HepG2 (cell line): Measurements from ENCODE around the gene FUT4. TPM values are rescaled to one million over a fixed set of nuclear protein-coding genes. Genes with fewer than 3 reads are reported as not detected.

Source experiments
- ATAC-seq: fragments of 200-7000 bp; cut with Tn5 transposase; 3 replicates; pipeline ENCODE4 v1.9.1; 2020; ENCODE audit warnings: mild to moderate bottlenecking, moderate library complexity
- BruUV-seq: library from RNA; stranded (reverse); fragments of 400-500 nt; replicated peaks from 2 replicates; lab custom pipeline; 2021; lab: Mats Ljungman, UMichigan
- CTCF ChIA-PET: fragments of 300-600 bp; formaldehyde crosslinking; extraction: SDS; loops from one replicate; lab custom pipeline; 2021; ENCODE audit warnings: low total read pairs, inconsistent platforms, low intra/inter-chr PET ratio; lab: Yijun Ruan, JAX
- POLR2A ChIA-PET: fragments of 350-600 bp; sonication (Branson Sonifier 250); formaldehyde crosslinking; loops from one replicate; lab custom pipeline; 2020; ENCODE audit warnings: antibody characterized with exemption, inconsistent platforms; lab: Yijun Ruan, JAX
- DNase-seq: peaks from one replicate; pipeline ENCODE4 v3.0.0-alpha.2; 2015; ENCODE audit warnings: low spot score
- FAIRE-seq: peaks from 3 replicates; lab custom pipeline; 2011; peaks lifted over from hg19 to GRCh38; lab: Jason Lieb, UNC
- H2AFZ ChIP-seq: one replicate; pipeline ENCODE4 v1.6.1; 2011; ENCODE audit warnings: low read length, inconsistent platforms
- H3K27ac ChIP-seq: fragments of 300-600 bp; 3 replicates; pipeline ENCODE4 v1.8.0; 2011; ENCODE audit warnings: mixed run types, mild to moderate bottlenecking, mixed read lengths, low read length, inconsistent platforms; ENCODE audit not compliant: insufficient read depth; ENCODE audit errors: extremely low read length
- H3K27me3 ChIP-seq, 2 experiments: fragments of 200-600 bp in 1 of 2; 2 replicates in 1 of 2; 3 replicates in 1 of 2; pipeline versions ENCODE4 v1.6.0 to v1.8.0; 2011; ENCODE audit warnings: low read length in 2 of 2, mild to moderate bottlenecking in 2 of 2, moderate library complexity in 2 of 2, inconsistent platforms in 1 of 2; ENCODE audit not compliant: insufficient read depth in 2 of 2, control insufficient read depth in 1 of 2
- H3K36me3 ChIP-seq, 2 experiments: fragments of 200-600 bp in 1 of 2; replicated peaks in 1 of 2; 2 replicates in 1 of 2; 3 replicates in 1 of 2; pipeline versions ENCODE4 v1.5.1 to v1.8.0; 2011; ENCODE audit warnings: low read length in 2 of 2, inconsistent platforms in 1 of 2; ENCODE audit not compliant: insufficient read depth in 2 of 2, control insufficient read depth in 1 of 2
- H3K4me1 ChIP-seq: 2 replicates; pipeline ENCODE4 v1.5.1; 2012; ENCODE audit warnings: low read length, inconsistent platforms; ENCODE audit not compliant: insufficient read depth
- H3K4me2 ChIP-seq: 2 replicates; pipeline ENCODE4 v1.6.0; 2011; ENCODE audit warnings: low read depth, low read length, inconsistent platforms
- H3K4me3 ChIP-seq, 3 experiments: fragments of 200-600 bp in 1 of 3; sonication (generic), shearing (Covaris generic) in 1 of 3; replicated peaks in 1 of 3; 2 replicates each; pipeline ENCODE4 v1.5.1; 2011 to 2016; ENCODE audit warnings: low read length in 3 of 3, inconsistent platforms in 2 of 3, low read depth in 2 of 3, mild to moderate bottlenecking in 2 of 3, control low read depth in 1 of 3, mixed read lengths in 1 of 3; ENCODE audit not compliant: insufficient read depth in 1 of 3
- H3K79me2 ChIP-seq: one replicate; pipeline ENCODE4 v1.6.1; 2011; ENCODE audit warnings: low read length, inconsistent platforms; ENCODE audit not compliant: insufficient read depth
- H3K9ac ChIP-seq: 2 replicates; pipeline ENCODE4 v1.6.0; 2011; ENCODE audit warnings: mild to moderate bottlenecking, low read depth, low read length, inconsistent platforms; ENCODE audit not compliant: insufficient read depth
- H3K9me3 ChIP-seq: 2 replicates; pipeline ENCODE4 v1.5.1; 2012; ENCODE audit warnings: mild to moderate bottlenecking, low read length
- H4K20me1 ChIP-seq: 2 replicates; pipeline ENCODE4 v1.6.0; 2011; ENCODE audit warnings: inconsistent platforms, mild to moderate bottlenecking, low read length, moderate library complexity; ENCODE audit not compliant: insufficient read depth
- SIN3A ChIP-seq: IDR thresholded peaks from 2 replicates; pipeline ENCODE4 v1.6.1; 2011; ENCODE audit warnings: low read depth, mild to moderate bottlenecking, control low read depth, low read length, borderline replicate concordance
- STAG1 ChIP-seq: sonication (generic); formaldehyde crosslinking; IDR thresholded peaks from 2 replicates; pipeline ENCODE4 v1.4.0; 2020; ENCODE audit warnings: missing genetic modification reagents
- ZNF660 ChIP-seq: sonication (generic); formaldehyde crosslinking; IDR thresholded peaks from 2 replicates; pipeline ENCODE4 v1.5.1; 2020; ENCODE audit warnings: mild to moderate bottlenecking, low read depth, missing genetic modification reagents, borderline replicate concordance
- ZNF761 ChIP-seq: sonication (generic); formaldehyde crosslinking; conservative IDR thresholded peaks from 2 replicates; pipeline ENCODE4 v1.4.0; 2020; ENCODE audit warnings: mild to moderate bottlenecking, missing genetic modification reagents
- WGBS: methylation state at CpG from one replicate; pipeline ENCODE4 v1.1.6; 2017; ENCODE audit warnings: low lambda C conversion rate; 5-methylcytosine and 5-hydroxymethylcytosine counted together
- in situ Hi-C: cut with HindIII; loops from 2 replicates; pipeline ENCODE4 v1.10.0; 2017; ENCODE audit warnings: low pct_unique_long_range_greater_than_20kb; ENCODE audit not compliant: extremely low pct_ligation_motif_present
- intact Hi-C: fragments of 100-400 bp; cut with micrococcal nuclease; formaldehyde crosslinking; loops from one replicate; pipeline ENCODE4 v1.10.0; 2022; ENCODE audit not compliant: unreplicated experiment
- polyA plus RNA-seq, 8 experiments: library from polyadenylated mRNA; depleted of rRNA in 3 of 8; stranded (reverse) in 7 of 8; unstranded in 1 of 8; fragments of >200 nt; fragmentation: Illumina TruSeq in 4 of 8; extraction: Trizol in 4 of 8; gene quantifications; 2 replicates each; pipeline versions ENCODE4 v1.2.1 to v1.2.3, GENCODE V29; 2011 to 2016; ENCODE audit warnings: low read depth in 4 of 8, missing spikeins in 1 of 8, mixed read lengths in 1 of 8; ENCODE audit not compliant: insufficient read depth in 1 of 8
- total RNA-seq, 5 experiments: library from RNA; depleted of rRNA; stranded (reverse); fragments of >200 nt; fragmentation: Illumina TruSeq; extraction: Trizol; gene quantifications; 2 replicates each; pipeline ENCODE4 v1.2.3, GENCODE V29; 2016; ENCODE audit warnings: low read depth in 1 of 5
- TF ChIP-seq, protein P1 (sequence below): sonication (generic); formaldehyde crosslinking; IDR thresholded peaks from 2 replicates; pipeline ENCODE4 v1.5.0; 2020; ENCODE audit warnings: mild to moderate bottlenecking, missing genetic modification reagents, moderate library complexity
- TF ChIP-seq, protein P2 (sequence below): sonication (generic); formaldehyde crosslinking; IDR thresholded peaks from 2 replicates; pipeline ENCODE4 v1.4.0; 2020; ENCODE audit warnings: missing genetic modification reagents
- TF ChIP-seq, protein P3 (sequence below): IDR thresholded peaks from 2 replicates; pipeline ENCODE4 v1.6.1; 2012; ENCODE audit warnings: low read depth, low read length, improper control_type of control experiment

Gene FUT4
- total and polyA plus RNA-seq, 2 of the 13 experiments (the other 11 are each of a cell fraction or from before 2014, with no cell fraction given), result 0.28 to 0.60 TPM

DNA sequence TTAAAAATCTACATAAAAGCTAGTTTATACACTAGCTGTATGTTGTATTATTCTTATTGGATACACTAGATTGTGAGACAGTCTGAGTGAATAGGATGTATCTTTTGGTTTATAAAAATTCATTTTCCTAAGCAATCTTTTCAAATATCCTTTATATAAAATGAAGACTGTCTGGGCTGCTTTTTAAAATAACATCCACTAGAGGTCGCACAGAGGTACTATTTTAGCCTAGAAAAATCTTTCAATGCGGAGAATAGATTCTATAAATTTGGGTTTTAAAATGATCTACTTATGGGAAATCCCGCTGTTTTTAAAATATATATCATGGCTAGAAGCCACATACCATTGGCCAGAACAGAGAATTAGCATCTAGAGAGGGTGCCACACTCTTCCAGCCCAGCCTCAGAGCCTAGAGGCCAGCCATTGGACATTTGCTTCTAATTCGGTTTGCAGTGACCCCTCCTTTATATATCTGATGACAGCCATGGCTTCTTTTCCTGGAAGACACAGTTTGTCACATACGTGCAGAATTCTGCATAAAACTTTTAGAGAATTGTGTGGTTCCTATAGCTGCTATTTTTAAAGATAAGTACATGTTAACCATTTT lies 24.1 kb upstream of the FUT4 start:
- in situ Hi-C loops (loop anchor here (5.0 kb wide), 1 partner anchor 78 kb away; no protein-coding TSS in a partner anchor), intact Hi-C loops (loop anchor here (1.0 to 10.0 kb wide), 2 partner anchors 84 to 545 kb away; partner anchors contain the start of gene SRSF8)
- no peak for FAIRE-seq
- DNase-seq, result no peak
- no peaks in the 10 kb centered on the region for H3K36me3 ChIP-seq
- ChIA-PET CTCF (interaction anchor here (1.8 kb wide), 1 partner anchor 83 kb away, joined by 8 read pairs; no protein-coding TSS in a partner anchor), POLR2A (no interaction called here)
- no peak overlapping the region for H2AFZ ChIP-seq
- H4K20me1 ChIP-seq, result no peaks in the 10 kb centered on the region
- no peaks in the 10 kb centered on the region for H3K9me3 ChIP-seq
- H3K4me3 ChIP-seq, result no peak overlapping the region
- BruUV-seq, result no TSS peak
- no peak overlapping the region for H3K27ac ChIP-seq
- 21% methylated on average over 5 of the region's 5 CpGs for WGBS
- H3K79me2 ChIP-seq, result no peaks in the 10 kb centered on the region
- TF ChIP-seq ZNF660 (CRISPR knock-in tag) (no peak), ZNF761 (CRISPR knock-in tag) (no peak), STAG1 (CRISPR knock-in tag) (0 out of 2 replicates have a peak, but pooled peaks have one; percentile 32), SIN3A (no peak)
- TF ChIP-seq, protein P1, sequence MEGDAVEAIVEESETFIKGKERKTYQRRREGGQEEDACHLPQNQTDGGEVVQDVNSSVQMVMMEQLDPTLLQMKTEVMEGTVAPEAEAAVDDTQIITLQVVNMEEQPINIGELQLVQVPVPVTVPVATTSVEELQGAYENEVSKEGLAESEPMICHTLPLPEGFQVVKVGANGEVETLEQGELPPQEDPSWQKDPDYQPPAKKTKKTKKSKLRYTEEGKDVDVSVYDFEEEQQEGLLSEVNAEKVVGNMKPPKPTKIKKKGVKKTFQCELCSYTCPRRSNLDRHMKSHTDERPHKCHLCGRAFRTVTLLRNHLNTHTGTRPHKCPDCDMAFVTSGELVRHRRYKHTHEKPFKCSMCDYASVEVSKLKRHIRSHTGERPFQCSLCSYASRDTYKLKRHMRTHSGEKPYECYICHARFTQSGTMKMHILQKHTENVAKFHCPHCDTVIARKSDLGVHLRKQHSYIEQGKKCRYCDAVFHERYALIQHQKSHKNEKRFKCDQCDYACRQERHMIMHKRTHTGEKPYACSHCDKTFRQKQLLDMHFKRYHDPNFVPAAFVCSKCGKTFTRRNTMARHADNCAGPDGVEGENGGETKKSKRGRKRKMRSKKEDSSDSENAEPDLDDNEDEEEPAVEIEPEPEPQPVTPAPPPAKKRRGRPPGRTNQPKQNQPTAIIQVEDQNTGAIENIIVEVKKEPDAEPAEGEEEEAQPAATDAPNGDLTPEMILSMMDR, result peak; percentile 43
- TF ChIP-seq, protein P2, sequence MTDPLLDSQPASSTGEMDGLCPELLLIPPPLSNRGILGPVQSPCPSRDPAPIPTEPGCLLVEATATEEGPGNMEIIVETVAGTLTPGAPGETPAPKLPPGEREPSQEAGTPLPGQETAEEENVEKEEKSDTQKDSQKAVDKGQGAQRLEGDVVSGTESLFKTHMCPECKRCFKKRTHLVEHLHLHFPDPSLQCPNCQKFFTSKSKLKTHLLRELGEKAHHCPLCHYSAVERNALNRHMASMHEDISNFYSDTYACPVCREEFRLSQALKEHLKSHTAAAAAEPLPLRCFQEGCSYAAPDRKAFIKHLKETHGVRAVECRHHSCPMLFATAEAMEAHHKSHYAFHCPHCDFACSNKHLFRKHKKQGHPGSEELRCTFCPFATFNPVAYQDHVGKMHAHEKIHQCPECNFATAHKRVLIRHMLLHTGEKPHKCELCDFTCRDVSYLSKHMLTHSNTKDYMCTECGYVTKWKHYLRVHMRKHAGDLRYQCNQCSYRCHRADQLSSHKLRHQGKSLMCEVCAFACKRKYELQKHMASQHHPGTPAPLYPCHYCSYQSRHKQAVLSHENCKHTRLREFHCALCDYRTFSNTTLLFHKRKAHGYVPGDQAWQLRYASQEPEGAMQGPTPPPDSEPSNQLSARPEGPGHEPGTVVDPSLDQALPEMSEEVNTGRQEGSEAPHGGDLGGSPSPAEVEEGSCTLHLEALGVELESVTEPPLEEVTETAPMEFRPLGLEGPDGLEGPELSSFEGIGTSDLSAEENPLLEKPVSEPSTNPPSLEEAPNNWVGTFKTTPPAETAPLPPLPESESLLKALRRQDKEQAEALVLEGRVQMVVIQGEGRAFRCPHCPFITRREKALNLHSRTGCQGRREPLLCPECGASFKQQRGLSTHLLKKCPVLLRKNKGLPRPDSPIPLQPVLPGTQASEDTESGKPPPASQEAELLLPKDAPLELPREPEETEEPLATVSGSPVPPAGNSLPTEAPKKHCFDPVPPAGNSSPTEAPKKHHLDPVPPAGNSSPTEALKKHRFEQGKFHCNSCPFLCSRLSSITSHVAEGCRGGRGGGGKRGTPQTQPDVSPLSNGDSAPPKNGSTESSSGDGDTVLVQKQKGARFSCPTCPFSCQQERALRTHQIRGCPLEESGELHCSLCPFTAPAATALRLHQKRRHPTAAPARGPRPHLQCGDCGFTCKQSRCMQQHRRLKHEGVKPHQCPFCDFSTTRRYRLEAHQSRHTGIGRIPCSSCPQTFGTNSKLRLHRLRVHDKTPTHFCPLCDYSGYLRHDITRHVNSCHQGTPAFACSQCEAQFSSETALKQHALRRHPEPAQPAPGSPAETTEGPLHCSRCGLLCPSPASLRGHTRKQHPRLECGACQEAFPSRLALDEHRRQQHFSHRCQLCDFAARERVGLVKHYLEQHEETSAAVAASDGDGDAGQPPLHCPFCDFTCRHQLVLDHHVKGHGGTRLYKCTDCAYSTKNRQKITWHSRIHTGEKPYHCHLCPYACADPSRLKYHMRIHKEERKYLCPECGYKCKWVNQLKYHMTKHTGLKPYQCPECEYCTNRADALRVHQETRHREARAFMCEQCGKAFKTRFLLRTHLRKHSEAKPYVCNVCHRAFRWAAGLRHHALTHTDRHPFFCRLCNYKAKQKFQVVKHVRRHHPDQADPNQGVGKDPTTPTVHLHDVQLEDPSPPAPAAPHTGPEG (CRISPR knock-in tag), result no peak
- TF ChIP-seq, protein P3, sequence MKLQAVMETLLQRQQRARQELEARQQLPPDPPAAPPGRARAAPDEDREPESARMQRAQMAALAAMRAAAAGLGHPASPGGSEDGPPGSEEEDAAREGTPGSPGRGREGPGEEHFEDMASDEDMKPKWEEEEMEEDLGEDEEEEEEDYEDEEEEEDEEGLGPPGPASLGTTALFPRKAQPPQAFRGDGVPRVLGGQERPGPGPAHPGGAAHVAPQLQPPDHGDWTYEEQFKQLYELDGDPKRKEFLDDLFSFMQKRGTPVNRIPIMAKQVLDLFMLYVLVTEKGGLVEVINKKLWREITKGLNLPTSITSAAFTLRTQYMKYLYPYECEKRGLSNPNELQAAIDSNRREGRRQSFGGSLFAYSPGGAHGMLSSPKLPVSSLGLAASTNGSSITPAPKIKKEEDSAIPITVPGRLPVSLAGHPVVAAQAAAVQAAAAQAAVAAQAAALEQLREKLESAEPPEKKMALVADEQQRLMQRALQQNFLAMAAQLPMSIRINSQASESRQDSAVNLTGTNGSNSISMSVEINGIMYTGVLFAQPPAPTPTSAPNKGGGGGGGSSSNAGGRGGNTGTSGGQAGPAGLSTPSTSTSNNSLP, result peak; percentile 38; the same call in 1 of the 2 replicates
- H3K9ac ChIP-seq, result no peak overlapping the region
- no peaks in the 10 kb centered on the region for H3K27me3 ChIP-seq
- no peak overlapping the region for H3K4me2 ChIP-seq
- no peak for ATAC-seq
- H3K4me1 ChIP-seq, result peaks cover 23% of the 10 kb centered on the region
